GM19099 (cell line): ENCODE data around the gene PTPN4.

Experiments used
- POLR2A ChIP-seq: IDR thresholded peaks from 3 replicates; pipeline ENCODE4 v1.6.1; 2011; ENCODE audit warnings: low read depth; ENCODE audit not compliant: insufficient read length; ENCODE audit errors: extremely low read depth

The PTPN4 gene

DNA sequence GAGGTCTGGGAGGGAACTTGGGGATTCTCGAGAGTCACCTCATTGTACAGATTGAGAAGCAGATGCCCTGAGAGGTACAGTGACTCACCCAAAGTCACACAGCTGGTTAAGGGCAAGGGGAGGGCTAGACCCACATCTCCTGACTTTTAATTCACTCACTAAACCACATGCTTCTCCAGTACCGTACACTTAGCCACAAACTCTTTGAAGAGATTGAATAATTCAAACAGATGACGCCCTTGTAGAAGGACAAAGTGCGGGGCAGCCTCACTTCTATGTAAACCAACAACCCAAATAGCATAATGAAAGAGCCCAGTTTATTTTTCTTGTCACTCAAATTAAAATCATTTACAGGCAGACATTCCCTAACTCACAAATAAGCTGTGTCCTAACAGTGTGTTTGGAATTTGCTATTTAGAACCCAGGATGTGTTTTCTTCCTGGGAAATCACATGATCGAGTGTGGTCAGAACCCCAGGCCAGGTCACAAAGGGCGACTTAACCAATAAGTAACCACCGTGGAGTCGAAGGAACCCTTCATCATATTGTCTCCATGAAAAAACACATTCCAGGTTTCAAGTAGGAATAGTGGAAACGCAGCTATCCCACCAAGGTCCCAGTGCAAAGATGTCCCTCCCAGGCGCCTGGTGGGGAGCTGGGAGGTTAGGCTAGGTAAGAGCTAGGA lies 35.8 kb upstream of the PTPN4 start:
- no peak for TF ChIP-seq POLR2A

DNA sequence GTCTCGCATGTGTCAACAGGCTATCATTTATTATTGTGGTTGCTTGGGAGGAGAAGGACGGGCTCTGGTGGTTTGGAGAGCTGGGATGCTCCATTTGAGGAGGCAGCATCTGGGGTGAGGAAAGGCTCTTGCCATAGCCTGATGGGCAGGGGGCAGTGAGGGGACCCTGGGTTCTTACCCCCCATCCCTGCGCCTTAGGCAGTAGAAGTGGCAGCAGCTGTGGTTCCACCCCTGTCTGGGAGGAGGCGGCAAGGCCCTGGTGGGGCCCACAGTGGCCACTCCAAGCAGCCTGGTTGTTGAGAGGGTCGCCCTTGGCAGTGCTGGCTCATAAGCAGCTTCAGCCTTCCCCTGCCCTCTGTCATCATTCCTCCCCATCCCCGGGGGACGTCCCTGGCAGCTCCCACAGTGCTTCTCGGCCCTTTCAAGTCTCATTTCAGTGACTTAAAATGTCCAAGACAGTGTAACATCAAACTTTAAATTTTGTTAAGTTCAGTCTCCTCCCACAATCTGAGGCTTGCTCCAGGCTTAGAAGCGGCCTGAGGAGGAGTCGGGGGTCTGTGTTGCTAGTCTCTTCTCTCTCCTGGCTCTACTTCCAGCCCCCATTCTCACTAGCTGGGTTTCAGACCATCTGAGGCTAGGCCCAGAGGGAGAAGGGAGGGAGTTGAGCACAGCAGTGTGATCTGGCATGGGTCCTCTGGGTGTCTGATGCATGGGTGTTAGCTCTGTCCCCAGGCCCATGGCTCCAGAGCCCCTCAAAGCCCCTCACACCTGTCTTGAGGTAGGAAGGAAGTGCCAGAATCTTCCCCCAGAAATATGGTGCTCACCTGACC lies 34.9 kb upstream of the PTPN4 start:
- TF ChIP-seq POLR2A = no peak

DNA sequence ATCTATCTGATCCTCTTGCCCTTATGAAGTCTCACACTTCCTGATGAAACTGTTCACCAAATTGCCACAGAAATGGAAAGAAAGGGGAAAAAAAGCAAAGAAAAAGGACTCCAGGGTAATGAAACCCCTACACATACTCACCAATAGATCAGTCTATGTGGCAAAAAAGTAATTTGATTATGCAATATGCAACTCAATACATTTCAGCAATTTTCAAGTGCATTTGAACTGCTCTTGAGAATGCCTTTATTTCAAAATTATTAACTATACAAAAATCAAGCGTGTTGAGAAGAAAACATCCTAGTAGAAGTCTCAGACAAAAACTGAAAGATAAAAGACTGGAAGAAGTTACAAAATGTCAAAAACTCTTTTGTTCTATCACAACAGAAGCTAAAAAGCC lies 32.2 kb upstream of the PTPN4 start:
- no peak for TF ChIP-seq POLR2A

DNA sequence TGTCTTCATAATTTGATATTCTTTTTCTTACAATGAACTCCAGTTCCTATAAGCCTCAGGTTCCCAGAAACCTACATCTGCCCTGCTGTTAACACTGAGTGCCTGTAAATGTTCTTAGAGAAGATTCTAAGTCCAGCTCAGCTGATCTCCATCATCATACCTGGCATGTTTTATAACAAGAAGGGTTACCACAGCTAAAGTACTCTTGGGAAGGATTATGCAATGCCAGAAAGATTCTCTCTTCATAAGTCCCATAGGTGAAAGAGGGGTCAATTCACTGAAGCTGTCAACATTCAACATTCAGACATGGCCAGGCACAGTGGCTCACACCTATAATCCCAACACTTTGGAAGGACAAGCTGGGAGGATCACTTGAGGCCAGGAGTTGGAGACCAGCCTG lies 31.3 kb upstream of the PTPN4 start:
- TF ChIP-seq POLR2A = no peak

DNA sequence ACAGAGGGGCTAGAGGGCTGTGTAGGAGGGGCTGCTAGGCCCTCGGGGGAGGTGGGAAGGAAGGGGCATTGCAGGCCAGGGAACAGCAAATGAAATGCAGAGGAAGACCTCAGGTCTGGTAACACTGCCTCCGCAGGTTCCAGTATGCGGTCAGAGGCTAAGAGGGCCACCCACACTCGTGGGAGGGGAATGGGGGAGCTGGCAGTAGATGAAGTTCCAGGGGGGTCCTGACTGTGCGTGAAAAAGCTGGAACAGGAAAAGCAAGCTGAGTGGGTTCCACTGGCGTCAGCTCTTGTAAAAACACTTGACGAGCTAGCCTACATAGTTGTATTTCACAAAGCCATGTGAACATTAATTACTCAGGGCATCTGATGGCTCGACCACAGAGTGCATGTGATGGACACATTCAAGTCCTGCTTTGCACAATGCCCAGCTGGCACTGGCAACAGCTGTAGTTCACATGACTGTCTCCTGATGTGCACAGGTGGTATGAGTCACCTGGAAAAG lies 29.0 kb upstream of the PTPN4 start:
- TF ChIP-seq POLR2A = no peak

DNA sequence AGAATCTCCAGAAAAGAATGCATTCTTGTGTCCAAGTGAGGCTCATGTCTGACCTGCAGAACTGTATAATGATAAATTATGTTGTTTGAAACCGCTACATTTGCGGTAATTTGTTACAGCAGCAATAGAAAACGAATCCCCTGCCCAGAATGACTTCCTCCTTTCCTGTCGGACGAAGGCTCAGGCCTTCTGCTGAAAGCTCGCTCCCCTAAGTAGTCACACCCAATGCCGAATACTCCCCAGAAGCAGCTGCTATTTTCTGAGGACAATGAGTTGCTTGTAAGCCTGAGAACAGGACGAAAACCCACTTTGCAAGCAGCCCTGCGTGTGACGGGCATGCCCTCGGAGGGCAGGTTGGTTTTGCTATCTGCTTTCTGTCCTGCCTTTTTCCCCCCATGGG lies 27.7 kb upstream of the PTPN4 start:
- no peak for TF ChIP-seq POLR2A

DNA sequence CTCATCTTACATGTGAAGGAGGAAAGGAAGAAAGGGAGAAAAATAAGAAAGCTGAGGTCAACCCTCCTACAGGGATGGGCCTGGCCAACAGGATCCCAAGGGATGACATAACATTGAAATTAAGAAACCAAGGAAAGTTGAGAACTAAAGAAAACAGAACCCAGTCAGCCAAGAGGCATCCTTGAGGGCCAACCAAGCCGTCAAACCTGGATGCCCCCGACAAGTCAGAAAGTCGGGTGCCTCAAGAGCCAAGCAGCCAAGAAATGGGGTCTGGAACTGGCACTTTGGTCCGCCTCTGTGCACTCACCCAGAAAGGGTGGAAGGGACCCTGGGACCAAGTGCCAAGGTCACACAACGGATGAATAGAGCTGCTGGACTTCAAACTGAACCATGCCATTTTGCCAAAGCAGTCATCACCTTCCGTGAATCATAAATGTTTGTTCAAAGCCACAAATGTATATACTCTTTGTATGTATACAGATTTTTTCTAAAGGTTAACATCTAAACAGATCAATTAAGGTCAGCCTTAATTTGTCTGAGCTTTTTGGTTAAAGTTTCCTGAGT lies 27.0 kb upstream of the PTPN4 start:
- no peak for TF ChIP-seq POLR2A

DNA sequence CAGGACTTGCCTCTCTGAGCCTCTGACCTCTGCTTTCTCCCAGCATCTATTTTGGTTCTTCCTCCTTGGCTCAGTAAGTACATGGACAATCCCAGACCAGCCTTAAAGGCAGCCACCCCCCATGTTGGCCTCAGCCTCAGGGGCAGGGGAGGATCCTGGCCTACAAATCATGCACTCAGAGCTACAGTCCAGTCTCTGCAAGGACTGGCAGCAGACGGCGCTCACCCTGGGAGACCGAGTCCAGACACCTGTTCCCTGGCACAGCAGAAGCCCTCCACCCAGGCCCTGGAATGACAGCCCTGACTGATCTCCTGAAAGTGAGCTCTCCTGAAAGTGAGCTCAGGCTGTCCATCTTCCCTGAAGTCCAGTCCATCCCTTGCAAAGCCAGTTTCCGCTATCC lies 25.7 kb upstream of the PTPN4 start:
- no peak for TF ChIP-seq POLR2A

DNA sequence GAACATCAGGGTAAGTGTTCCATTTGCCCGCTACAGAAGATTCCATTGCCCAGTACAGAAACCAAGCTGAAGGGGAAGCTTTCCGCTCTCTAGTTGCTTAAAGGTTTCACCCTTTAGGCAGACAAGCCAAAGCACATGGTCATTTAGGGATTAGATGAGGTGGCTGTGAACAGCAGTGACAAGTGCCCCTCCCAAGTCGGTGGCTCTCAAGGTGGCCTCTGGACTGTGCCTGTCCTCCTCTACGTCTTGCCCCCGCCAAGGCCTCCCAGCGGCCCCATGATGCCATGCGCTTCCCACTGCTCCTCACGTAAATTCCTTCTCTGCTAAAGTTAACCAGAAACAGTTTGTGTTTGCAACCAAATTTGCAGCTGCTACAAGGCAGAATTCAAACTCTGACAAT lies 24.2 kb upstream of the PTPN4 start:
- no peak for TF ChIP-seq POLR2A

DNA sequence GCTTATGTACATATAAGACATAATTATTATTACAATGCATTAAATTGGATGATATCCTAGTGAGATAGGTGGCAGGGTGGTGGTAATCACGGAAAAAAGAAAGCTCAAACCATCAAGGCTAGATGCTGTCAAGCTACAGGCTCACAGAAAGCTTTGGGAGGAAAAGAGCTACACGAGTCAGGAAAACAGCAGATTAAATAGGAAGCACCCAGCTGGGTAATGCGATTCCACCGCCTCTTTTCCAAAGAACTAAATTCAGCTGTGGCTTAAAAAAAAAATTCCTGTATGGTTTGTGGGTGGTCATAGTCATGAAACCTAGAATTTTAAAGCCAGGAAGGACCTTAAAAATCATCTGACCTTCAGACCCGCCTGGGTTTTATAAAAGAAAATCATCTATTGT lies 23.7 kb upstream of the PTPN4 start:
- TF ChIP-seq POLR2A = no peak

DNA sequence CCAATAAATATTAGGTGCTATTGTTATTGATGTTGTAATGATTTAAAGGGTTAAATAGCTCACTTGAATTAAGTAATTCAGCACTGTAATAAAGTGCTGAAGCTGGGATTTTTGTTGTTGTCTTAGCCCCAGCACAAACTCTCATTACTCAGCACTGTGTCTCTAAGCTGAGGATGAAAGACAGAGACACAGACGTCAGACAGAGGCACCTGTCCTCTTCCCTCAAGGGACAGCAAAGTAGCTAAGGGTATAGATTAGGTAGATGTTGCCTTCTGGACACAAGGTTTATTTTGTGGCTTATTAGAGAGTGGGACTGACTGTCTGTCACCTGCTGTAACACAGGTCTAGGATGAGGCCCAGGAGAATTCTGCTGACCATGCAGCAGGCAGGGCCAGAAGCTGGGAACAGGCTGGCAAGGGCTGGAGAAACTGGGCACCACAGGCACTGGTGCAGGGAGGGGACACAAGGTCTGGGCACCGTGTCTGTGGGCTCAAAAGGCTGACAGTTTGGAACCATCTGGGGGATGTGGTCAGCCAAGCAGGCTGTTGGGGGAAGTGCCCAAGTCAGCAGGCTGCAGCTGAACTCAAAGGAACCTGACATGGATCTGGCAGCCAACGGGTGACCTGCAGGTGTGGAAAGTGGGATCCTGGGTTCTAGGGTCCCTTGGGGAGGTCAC lies 20.0 kb upstream of the PTPN4 start:
- TF ChIP-seq POLR2A = no peak

DNA sequence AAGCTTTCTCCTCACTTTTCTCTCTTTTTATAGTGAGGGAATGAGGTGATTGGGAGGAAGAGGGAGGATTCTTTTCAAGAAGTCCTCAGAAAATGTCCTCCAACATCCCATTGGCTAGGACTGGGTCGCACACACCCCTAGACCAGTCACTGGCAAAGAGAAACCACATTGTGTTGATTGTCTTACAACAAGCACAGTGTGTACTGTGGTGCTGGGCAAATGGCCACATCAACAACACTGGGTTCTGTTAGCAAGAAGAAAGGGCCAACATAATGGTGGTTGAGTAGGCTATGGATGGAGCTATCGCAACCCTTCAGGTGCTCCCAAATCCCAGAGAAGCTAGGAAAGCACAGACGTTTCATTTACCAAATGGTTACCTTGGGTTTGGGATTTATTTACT lies 18.7 kb upstream of the PTPN4 start:
- TF ChIP-seq POLR2A = no peak

DNA sequence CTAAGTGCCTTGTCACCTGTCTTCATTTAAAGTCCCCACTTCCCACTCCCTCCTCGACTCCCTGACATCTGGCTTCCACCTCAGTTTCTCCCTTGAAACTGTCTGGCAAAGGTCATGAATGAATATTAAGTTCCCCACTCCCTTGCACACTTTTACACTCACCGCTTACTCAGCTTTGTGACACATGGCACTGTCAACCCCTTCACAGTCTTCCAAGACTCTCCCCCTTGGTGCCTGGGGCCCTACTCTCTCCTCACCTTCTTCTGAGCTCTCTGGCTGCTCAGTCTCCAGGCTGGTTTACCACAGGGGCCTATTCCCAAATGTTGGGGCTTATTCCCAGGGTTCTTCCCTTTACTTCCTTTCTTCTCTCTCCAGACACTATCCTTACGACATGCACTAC lies 17.9 kb upstream of the PTPN4 start:
- TF ChIP-seq POLR2A = no peak

DNA sequence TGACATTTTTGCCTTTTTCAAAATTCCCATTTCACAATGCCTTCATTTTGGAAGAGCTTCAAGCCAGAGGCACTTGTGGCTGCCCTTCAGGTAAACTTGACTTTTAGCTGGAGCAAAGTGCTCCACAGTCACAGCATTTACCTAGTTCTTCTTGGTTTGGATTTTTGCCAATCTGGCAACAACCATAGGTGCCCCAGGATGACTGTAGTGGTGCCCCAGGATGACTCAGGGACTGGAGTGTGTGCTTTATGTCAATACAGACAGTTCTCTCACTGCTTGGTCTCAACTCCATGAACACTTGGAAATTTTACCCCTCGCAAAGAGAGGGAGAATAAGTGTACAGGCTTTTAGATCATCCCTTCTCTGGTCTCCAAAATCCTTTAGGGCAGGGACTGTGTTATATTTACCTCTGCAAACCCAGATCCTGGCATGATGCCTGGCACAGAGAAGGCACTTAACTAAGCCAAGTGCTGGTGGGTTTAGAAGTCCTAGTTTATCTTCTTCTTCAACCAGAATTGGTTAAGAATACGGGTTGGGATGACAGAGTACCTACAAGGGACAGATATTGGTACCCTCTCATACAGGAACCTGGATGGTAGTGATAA lies 15.3 kb upstream of the PTPN4 start:
- no peak for TF ChIP-seq POLR2A

DNA sequence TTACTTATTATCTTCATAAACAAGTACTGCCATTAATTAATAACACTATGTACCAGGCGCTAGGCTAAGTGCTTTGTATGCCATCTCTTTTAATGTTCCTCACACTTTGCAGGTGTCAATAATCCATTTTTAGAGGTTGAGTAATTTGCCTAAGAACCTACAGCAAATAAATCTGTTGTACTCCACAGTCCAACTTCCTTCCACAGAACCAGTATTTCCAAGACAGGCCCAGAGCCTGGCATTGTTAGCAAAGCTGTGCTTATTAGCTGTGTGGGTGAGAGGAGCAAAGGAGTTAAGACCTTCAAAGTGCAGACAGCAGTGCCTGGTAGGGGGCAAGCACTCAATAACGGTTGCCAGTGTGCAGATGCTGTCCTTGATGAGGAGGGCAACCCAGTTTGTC lies 14.2 kb upstream of the PTPN4 start:
- no peak for TF ChIP-seq POLR2A
